GM23248 (cell line): ENCODE data around the gene PDE1A.

Experiments used
- EZH2 ChIP-seq: fragments of 200-600 bp; sonication (generic); IDR thresholded peaks from 2 replicates; pipeline ENCODE4 v1.6.1; 2018; ENCODE audit warnings: antibody characterized with exemption, mild to moderate bottlenecking; ENCODE audit not compliant: insufficient read depth, poor library complexity, severe bottlenecking
- EZH2phosphoT487 ChIP-seq: fragments of 200-600 bp; sonication (generic); IDR thresholded peaks from 2 replicates; pipeline ENCODE4 v1.6.1; 2018; ENCODE audit warnings: antibody characterized with exemption, moderate library complexity, mild to moderate bottlenecking, low read depth; ENCODE audit not compliant: insufficient read depth

GRCh38 chr2:182098648-182099047, 328.2 kb downstream of the PDE1A start:
- no peak for TF ChIP-seq EZH2phosphoT487
- TF ChIP-seq EZH2: no peak
